ENCODE measurements around the gene ARID1A. TPM values are rescaled to one million over a fixed set of nuclear protein-coding genes. Genes with fewer than 3 reads are reported as not detected.

ARID1A gene
- total and polyA plus RNA-seq, 2 of the 8 experiments (the other 6 are each of a cell fraction or from before 2014, with no cell fraction given) = 52.1 to 103 TPM

DNA sequence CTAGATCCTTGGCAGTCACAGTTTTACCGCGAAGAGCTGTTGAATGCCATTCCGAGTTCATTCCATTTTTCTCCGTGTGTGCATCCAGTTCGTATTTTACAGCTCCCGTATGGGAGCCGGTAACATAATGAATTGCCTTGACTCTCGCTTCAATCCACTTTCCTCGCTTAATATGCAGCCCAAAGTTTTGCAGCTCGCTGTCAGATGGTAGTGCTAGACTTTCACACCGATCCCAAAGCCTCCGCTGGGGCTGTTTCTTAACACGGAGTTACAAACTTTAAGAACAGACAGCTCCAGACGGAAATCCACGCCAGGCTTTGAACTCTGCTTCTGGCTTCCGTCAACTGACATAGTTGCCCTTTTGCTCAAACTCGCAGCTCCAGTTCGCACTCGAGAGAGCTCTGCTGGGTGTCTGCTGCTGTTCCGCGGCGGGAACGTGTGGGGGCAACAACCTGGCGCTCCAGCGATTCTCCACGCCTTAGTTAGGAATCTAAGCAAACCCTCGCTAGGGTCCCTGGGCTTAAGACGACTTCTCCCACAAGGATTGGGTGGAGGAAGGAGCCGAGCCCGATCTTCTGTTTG lies 3.5 kb upstream of the ARID1A start (continued):
- TF ChIP-seq, protein P1, sequence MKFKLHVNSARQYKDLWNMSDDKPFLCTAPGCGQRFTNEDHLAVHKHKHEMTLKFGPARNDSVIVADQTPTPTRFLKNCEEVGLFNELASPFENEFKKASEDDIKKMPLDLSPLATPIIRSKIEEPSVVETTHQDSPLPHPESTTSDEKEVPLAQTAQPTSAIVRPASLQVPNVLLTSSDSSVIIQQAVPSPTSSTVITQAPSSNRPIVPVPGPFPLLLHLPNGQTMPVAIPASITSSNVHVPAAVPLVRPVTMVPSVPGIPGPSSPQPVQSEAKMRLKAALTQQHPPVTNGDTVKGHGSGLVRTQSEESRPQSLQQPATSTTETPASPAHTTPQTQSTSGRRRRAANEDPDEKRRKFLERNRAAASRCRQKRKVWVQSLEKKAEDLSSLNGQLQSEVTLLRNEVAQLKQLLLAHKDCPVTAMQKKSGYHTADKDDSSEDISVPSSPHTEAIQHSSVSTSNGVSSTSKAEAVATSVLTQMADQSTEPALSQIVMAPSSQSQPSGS (IDR thresholded peaks at IDR 0.05; ENCODE audit: low read length) = no peak; the same call in 1 of the 2 replicates
- no peak for TF ChIP-seq GABPA (IDR thresholded peaks at IDR 0.05; ENCODE audit: borderline replicate concordance, insufficient read depth, low read length)
- TF ChIP-seq TEAD4 (IDR thresholded peaks at IDR 0.05; ENCODE audit: low read depth, low read length) = peak; percentile 30; the same call in 1 of the 2 replicates
- TF ChIP-seq RFX5 (IDR thresholded peaks at IDR 0.05; ENCODE audit: borderline replicate concordance, low read depth, low read length) = 0 out of 2 replicates have a peak, but pooled peaks have one; percentile 58
- no peak for TF ChIP-seq EP300 (IDR thresholded peaks at IDR 0.05; ENCODE audit: borderline replicate concordance in 1 of 2, low read depth in 2 of 2, low read length in 2 of 2)
- TF ChIP-seq BRCA1 (IDR thresholded peaks at IDR 0.05; ENCODE audit: low read depth, low read length) = no peak
- TF ChIP-seq, protein P2, sequence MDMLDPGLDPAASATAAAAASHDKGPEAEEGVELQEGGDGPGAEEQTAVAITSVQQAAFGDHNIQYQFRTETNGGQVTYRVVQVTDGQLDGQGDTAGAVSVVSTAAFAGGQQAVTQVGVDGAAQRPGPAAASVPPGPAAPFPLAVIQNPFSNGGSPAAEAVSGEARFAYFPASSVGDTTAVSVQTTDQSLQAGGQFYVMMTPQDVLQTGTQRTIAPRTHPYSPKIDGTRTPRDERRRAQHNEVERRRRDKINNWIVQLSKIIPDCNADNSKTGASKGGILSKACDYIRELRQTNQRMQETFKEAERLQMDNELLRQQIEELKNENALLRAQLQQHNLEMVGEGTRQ (IDR thresholded peaks at IDR 0.05; ENCODE audit: low read length) = no peak
- no peak for TF ChIP-seq HDAC6 (IDR thresholded peaks at IDR 0.05; ENCODE audit: low read depth, low read length)
- no peak for TF ChIP-seq TAF7 (optimal IDR thresholded peaks at IDR 0.05; ENCODE audit: borderline replicate concordance, low read depth, low read length)
- no peak for TF ChIP-seq CTBP2 (IDR thresholded peaks at IDR 0.05; ENCODE audit: borderline replicate concordance, insufficient read depth, insufficient read length, low read length)
- TF ChIP-seq POU5F1 (IDR thresholded peaks at IDR 0.05; ENCODE audit: low read depth, low read length) = no peak
- TF ChIP-seq EGR1 (IDR thresholded peaks at IDR 0.05; ENCODE audit: borderline replicate concordance, low read depth, low read length) = no peak; the same call in 1 of the 2 replicates
- TF ChIP-seq POLR2AphosphoS5 (IDR thresholded peaks at IDR 0.05; ENCODE audit: low read depth, low read length) = peak; percentile 45
- TF ChIP-seq SRF (IDR thresholded peaks at IDR 0.05; ENCODE audit: low read depth, low read length) = no peak
- TF ChIP-seq, protein P3, sequence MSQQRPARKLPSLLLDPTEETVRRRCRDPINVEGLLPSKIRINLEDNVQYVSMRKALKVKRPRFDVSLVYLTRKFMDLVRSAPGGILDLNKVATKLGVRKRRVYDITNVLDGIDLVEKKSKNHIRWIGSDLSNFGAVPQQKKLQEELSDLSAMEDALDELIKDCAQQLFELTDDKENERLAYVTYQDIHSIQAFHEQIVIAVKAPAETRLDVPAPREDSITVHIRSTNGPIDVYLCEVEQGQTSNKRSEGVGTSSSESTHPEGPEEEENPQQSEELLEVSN (IDR thresholded peaks at IDR 0.05) = peak; percentile 60; the same call in 1 of the 2 replicates
- no peak for TF ChIP-seq MAFK (IDR thresholded peaks at IDR 0.05; ENCODE audit: low read depth, low read length)
- TF ChIP-seq HDAC2 (IDR thresholded peaks at IDR 0.05; ENCODE audit: borderline replicate concordance in 1 of 2, low read depth in 2 of 2, low read length in 2 of 2) = no peak; a peak in 2 of 4 replicates
- TF ChIP-seq SIRT6 (IDR thresholded peaks at IDR 0.05; ENCODE audit: low read length) = no peak
- TF ChIP-seq, protein P4, sequence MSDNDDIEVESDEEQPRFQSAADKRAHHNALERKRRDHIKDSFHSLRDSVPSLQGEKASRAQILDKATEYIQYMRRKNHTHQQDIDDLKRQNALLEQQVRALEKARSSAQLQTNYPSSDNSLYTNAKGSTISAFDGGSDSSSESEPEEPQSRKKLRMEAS (IDR thresholded peaks at IDR 0.05) = no peak; the same call in 1 of the 2 replicates
- TF ChIP-seq CREB1 (IDR thresholded peaks at IDR 0.05) = peak; percentile 10; the same call in 1 of the 2 replicates
- TF ChIP-seq SP4 (IDR thresholded peaks at IDR 0.05; ENCODE audit: low read length) = no peak; the same call in 1 of the 2 replicates

Measured in H1 (cell line).